Stimulated activated CD8-positive, alpha-beta memory T cell treated with anti-CD3 and anti-CD28 coated beads, Interleukin-4, amount 100 ng/mL, for 1 hour (primary cell): ENCODE measurements around the gene DEFB108B.
"Not testable (repeated sequence)": the region's sequence is repeated elsewhere in the genome, so short reads cannot be mapped to it uniquely, and the experiment has no call there.

Source experiments
- DNase-seq, 2 donors: peaks; one replicate each; pipeline ENCODE4 v3.0.0-alpha.2; 2020; ENCODE audit warnings: low read depth in 2 of 2, low spot score in 1 of 2

Gene DEFB108B

DNA sequence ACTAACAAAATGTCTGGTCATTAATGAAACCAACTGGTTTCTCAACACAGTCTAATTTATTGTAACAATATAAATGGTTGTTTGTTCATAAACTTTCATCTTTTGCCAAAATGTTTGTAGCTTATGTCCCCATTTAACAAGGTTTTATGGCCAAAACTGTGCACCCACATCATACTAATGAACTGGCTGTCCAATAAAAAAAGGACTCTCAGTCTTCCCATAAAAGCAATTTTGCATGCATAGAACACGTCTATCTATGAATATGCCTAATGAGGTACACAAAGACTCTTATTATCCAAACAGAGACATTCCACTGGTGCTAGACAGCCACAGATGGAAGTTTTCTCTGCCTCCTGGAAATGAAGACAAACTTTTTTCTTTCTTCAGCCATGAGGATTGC, at the start of gene DEFB108B:
Gene DEFB108B (plus strand): TSS at position 390 of the 400 bp plus-strand sequence. CDS start 0 bp downstream, at position 390.
- not testable (repeated sequence) for DNase-seq

DNA sequence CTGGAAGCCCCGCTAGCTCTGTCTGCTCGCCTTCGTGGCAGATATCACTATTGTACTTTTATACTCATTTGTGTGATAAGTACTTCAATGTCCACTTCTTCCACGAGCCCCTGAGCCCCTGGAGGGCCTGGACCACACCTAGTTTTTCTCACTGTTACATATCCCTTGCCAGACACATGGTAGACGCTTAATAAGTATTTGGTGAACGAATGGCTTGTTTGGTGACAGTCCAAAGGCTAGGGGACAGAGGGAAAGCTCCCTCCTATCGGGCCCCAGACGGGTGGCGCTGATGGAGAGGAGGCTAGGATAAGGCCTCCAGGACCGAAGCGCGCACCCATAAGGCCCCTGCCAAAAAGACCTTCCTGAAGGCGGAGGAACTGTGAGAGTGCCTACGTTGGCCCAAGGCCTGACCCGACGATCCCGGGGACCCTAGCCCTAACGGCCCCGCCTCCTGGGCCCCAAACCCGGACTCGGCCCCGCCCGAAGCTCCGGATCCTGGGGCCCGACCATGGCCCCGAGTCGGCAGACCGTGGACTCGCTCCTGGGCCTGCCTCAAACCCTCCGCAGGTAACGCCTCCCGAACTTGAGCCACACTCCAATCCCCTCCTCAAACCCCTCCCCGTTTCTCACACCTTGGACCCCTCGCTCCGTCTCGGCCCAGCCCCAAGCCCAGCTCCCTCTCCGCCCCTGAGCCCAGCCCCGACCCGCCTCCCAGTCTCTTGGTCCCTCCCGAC, 46.7 kb upstream of the DEFB108B start:
- DNase-seq = not testable (repeated sequence)

- DNase-seq = peak; percentile 96 to 98
These were observed 46.2 kb upstream of the DEFB108B start for GRCh38 chr11:71786848-71787097.

- DNase-seq = peak; percentile 74 to 78
These were observed 45.7 kb upstream of the DEFB108B start for GRCh38 chr11:71787098-71787823.

- not testable (repeated sequence) for DNase-seq
These were observed 45.1 kb upstream of the DEFB108B start for GRCh38 chr11:71787824-71788454.

- not testable (repeated sequence) for DNase-seq
These were observed 43.4 kb upstream of the DEFB108B start for GRCh38 chr11:71789444-71790196.

DNA sequence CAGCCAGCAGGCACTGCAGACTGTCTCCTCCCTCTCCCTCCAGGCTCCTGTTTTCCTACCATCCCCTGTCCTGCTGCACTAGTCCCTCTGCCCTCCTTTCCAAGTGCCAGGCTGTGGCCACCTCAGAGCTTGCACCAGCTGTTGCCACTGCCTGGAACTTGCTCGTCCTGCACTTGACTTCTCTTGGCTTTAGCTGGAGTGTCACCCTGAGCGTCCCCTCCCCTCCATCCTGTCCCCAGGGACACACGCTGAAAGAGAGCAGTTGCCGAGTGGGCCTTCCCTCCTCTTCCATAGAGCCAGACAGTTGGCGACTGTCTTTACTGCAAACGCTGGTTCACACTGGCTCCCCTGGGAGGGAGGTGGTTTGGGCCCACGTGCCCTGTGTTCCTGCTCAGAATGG, 41.9 kb upstream of the DEFB108B start:
- DNase-seq = not testable (repeated sequence)

DNA sequence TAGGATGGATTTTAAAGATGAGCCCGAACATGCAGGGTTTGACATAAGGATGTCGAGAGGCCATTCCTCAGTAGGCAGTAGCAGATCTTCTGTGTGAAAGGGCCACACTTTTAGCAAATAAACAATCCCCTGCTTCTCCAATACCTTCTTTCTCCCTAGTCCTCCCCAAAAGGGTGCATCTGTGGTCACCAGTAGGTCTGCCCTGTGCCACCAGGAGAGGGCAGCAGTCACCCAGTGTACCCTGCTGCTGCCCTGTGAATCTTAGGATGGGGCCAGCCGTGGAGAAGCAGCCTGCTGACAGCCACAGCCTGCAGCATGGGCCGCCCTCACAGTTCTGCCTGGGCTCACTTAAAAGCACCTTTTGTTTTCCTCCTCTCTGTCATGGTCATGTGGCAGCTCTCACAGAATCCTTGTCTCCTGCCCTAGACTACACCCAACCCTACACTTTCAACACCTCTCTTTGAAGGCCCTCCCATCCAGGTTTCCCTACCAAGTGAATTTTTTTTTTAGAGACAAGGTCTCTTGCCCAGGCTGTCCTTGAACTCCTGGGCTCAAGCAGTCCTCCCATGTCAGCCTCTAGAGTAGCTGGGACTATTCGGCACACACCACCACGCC, 40.3 kb upstream of the DEFB108B start:
- DNase-seq = peak in 1 of 2 donors; percentile 19

DNA sequence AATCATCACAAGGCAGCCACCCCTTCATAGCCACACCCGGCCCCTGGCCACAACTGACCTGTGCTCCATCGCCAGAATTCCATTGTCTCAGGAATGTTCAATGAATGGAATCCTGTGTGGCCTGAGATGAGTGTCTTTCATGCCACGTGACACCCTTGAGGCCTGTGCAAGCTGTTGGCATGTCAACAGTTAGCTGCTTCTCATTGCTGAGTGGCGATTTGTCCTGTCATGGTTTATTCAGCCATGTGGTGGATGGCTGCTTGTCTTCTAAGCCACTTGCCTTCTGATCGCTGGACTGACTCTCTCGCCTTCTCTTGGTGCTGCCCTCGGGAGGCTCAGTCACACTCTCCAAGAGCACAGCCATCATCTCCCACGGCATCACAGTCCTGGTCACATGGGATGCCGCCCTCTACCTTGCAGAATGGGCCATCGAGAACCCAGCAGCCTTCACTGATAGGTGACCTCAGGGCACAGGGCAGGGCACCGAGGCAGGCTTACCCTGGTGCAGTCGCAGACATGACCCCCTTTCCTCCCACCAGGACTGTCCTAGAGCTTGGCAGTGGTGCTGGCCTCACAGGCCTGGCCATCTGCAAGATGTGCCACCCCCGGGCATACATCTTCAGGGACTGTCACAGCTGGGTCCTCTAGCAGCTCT, 38.5 kb upstream of the DEFB108B start:
- not testable (repeated sequence) for DNase-seq

DNA sequence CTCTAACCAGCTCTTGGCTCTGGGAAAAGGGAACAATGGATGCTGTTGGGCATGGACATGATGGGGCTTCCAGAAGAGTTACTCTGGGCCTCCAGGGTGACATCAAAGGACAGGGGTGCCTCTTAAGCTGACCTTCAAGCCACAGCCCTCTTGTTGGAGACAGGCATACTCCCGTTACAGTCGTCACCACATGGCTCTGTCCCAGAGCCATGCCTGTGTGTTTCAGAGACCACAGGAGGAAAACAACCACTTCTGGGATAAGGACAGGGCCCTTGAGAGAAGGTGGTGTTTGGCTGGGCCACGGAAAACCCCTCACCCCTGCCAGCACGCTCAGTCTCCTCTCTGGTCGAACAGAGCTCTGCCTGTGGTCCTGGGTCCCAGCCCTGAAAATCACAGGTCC, 37.8 kb upstream of the DEFB108B start:
- not testable (repeated sequence) for DNase-seq

DNA sequence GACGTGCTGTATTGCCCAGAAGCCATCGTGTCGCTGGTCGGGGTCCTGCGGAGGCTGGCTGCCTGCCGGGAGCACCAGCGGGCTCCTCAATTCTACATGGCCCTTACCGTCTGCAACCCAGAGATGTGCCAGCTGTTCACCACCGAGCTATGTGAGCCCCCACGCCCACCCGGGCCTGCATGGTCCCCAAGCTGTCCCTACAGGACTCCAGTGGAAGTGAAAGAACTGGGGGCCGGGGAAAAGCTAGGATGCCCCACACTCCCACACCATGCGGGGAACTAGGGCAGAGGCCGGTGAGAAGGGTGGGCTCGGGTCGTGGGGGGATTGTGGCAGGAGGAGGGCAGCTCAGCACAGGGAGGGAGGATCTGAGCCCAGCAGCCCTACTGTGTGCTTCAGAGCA, 37.0 kb upstream of the DEFB108B start:
- DNase-seq = not testable (repeated sequence)

DNA sequence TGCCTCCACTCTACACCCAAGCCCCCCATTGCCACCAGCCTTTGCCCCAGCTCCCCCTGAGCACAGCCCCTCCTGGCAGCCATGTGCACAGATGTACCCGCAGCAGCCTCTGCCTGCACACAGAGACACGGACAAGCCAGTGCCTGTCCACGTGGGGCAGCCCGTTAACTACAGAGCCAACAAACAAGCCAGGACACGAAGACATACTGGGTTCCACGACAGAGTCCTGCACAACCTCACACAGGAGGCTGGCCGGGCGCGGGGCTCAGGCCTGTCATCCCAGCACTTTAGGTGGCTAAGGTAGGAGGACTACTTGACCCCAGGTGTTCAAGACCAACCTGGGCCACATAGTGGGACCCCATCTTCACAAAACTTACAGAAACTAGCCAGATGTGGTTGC, 36.2 kb upstream of the DEFB108B start:
- not testable (repeated sequence) for DNase-seq

GRCh38 chr11:71799556-71800128, 33.4 kb upstream of the DEFB108B start:
- not testable (repeated sequence) for DNase-seq

GRCh38 chr11:71800335-71800953, 32.6 kb upstream of the DEFB108B start:
- peak; percentile 66 to 74 for DNase-seq

DNA sequence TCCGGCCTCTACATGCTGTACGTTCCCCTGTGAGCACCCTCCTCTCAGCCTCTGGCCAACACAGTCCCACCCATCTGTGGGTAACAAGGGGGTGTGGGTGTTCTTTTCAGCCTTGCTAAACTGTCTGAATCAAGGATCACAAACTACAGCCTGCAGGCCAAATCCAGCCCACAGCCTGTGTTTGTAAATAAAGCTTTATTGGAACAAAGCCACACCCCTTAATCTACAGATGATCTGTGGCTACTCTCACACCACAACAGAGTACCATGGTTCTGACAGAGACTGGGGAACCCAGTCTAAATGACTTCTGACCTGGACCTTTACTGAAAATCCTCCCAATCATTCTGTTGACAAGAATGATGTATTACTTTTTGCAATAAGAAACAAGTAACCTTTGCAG, 32.0 kb upstream of the DEFB108B start:
- not testable (repeated sequence) for DNase-seq

- DNase-seq = not testable (repeated sequence)
These were observed 30.1 kb upstream of the DEFB108B start for GRCh38 chr11:71802874-71803273.

DNA sequence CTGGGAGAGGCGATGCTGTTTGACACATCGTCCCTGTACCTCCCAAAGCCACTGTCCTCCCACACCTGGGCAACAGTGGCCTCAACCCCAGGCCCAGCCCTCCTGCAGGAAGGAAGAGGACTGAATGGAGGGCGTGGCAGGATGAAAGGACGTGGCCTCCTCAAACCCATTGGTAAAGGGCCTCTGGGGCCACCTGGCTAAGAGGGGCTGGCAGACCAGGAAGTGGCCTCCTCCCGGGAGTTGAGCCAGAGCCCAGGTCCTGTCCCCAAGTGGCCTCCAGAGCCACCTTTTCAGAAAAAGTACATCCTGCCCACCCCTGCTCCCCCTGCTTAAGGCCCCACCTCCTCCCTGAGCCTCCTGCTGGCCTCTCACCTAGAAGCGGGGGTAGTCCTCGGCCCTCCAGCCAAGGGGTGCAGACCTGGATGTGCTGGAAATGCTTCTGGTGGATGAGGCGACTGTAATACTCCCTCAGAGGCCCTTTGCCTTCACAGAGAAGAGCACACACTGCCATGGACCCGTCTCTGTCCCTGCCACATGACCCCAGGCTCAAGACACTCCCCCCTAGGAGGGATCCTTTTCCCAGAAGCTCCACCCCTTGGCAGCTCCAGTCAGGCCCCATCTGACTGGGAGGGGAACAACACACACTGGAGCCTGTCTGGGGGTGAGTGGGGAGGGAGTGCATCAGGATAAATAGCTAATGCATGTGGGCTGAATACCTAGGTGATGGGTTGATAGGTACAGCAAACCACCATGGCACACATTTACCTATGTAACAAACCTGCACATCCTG, 28.6 kb upstream of the DEFB108B start:
- not testable (repeated sequence) for DNase-seq

DNA sequence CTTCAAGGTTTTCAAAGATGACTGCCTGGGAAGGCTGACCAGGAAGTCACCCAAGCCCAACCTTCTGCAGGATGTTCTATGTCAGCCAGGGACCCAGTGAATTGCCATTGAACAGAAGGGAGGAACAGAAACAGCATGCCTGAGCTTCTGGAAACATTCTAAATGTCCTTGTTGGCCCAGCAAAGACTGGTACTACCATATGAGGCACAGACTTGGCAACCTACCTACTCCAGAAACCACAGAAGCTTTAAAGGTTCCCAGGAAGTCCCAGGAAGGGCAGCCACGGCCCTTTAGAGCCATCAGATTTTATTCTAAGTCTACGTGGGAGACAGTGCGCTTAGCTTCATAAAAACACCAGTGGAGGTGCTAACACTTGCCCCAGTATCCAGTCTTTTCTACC, 20.5 kb upstream of the DEFB108B start:
- not testable (repeated sequence) for DNase-seq
